ENCODE data around the gene KLC4.
"Not testable (repeated sequence)": the region's sequence is repeated elsewhere in the genome, so short reads cannot be mapped to it uniquely, and the experiment has no call there.

KLC4 gene

GRCh38 chr6:43096451-43097097 lies 37.1 kb downstream of the KLC4 start:
- DNase-seq, result no peak

GRCh38 chr6:43097098-43097489 lies 37.7 kb downstream of the KLC4 start:
- DNase-seq, result no peak

- no peak for DNase-seq
Measured at GRCh38 chr6:43097502-43097901, 38.1 kb downstream of the KLC4 start.

GRCh38 chr6:43101497-43101896 lies 42.1 kb downstream of the KLC4 start:
- no peak for DNase-seq

- no peak for DNase-seq
Measured at GRCh38 chr6:43103253-43103876, 43.9 kb downstream of the KLC4 start.

GRCh38 chr6:43105538-43106222 lies 46.2 kb downstream of the KLC4 start:
- no peak for DNase-seq

GRCh38 chr6:43107344-43108062 lies 48.1 kb downstream of the KLC4 start:
- DNase-seq, result no peak

- DNase-seq, result no peak
Measured at GRCh38 chr6:43113431-43114260, 54.2 kb downstream of the KLC4 start.

- DNase-seq, result no peak
Measured at GRCh38 chr6:43115365-43115764, 55.9 kb downstream of the KLC4 start.

- DNase-seq, result not testable (repeated sequence)
Measured at GRCh38 chr6:43117466-43117865, 58.0 kb downstream of the KLC4 start.

- DNase-seq, result no peak
Measured at GRCh38 chr6:43119482-43119881, 60.1 kb downstream of the KLC4 start.

- DNase-seq, result no peak
Measured at GRCh38 chr6:43120101-43120763, 60.8 kb downstream of the KLC4 start.

GRCh38 chr6:43120944-43121913 lies 61.8 kb downstream of the KLC4 start:
- no peak for DNase-seq

- no peak for DNase-seq
Measured at GRCh38 chr6:43122146-43122545, 62.7 kb downstream of the KLC4 start.

- DNase-seq, result no peak
Measured at GRCh38 chr6:43123461-43124314, 64.3 kb downstream of the KLC4 start.

GRCh38 chr6:43124481-43124880 lies 65.0 kb downstream of the KLC4 start:
- DNase-seq, result no peak
